ENCODE data around the gene FMO2. TPM values are rescaled to one million over a fixed set of nuclear protein-coding genes. Genes with fewer than 3 reads are reported as not detected.

Gene FMO2
- total RNA-seq, 1 donor from 2014 or later = 14.0 TPM

GRCh38 chr1:171180670-171181069 is 4.4 kb upstream of the FMO2 start:
- no peaks in the 10 kb centered on the region for H3K9me3 ChIP-seq
- TF ChIP-seq POLR2A (IDR thresholded peaks at IDR 0.05) = no peak
- no peak for TF ChIP-seq CTCF (IDR thresholded peaks at IDR 0.05)
- no peak for TF ChIP-seq POLR2AphosphoS5 (IDR thresholded peaks at IDR 0.05; ENCODE audit: insufficient read depth in 1 of 2, low read depth in 1 of 2)
- no peak for DNase-seq (ENCODE audit: extremely low spot score in 2 of 2)
- H3K27me3 ChIP-seq = no peaks in the 10 kb centered on the region
- H3K4me1 ChIP-seq = no peaks in the 10 kb centered on the region
- intact Hi-C loops (cut with DNase I) = no loop called here
- H3K4me3 ChIP-seq = no peak overlapping the region
- no peak overlapping the region for H3K27ac ChIP-seq
- H3K36me3 ChIP-seq = no peaks in the 10 kb centered on the region

GRCh38 chr1:171188388-171189266 is 3.5 kb downstream of the FMO2 start:
- H3K4me3 ChIP-seq = no peak overlapping the region
- no peaks in the 10 kb centered on the region for H3K36me3 ChIP-seq
- no peak for DNase-seq (ENCODE audit: extremely low spot score in 2 of 2)
- intact Hi-C loops (cut with DNase I) = no loop called here
- no peaks in the 10 kb centered on the region for H3K27me3 ChIP-seq
- H3K9me3 ChIP-seq = no peaks in the 10 kb centered on the region
- no peak overlapping the region for H3K27ac ChIP-seq
- TF ChIP-seq POLR2A (IDR thresholded peaks at IDR 0.05) = no peak
- TF ChIP-seq CTCF (IDR thresholded peaks at IDR 0.05) = peak; percentile 32 to 73 (median 73)
- TF ChIP-seq POLR2AphosphoS5 (IDR thresholded peaks at IDR 0.05; ENCODE audit: insufficient read depth in 1 of 2, low read depth in 1 of 2) = peak in 1 of 2 donors; percentile 37
- H3K4me1 ChIP-seq = no peaks in the 10 kb centered on the region

GRCh38 chr1:171191992-171192391 is 6.9 kb downstream of the FMO2 start:
- Histone ChIP-seq H3K27me3 (no peaks in the 10 kb centered on the region), H3K4me1 (no peaks in the 10 kb centered on the region), H3K4me3 (no peak overlapping the region), H3K27ac (no peak overlapping the region), H3K9me3 (no peaks in the 10 kb centered on the region), H3K36me3 (no peaks in the 10 kb centered on the region)
- DNase-seq (ENCODE audit: extremely low spot score in 2 of 2) = no peak
- intact Hi-C loops (cut with DNase I) = no loop called here
- TF ChIP-seq POLR2AphosphoS5 (IDR thresholded peaks at IDR 0.05; ENCODE audit: insufficient read depth in 1 of 2, low read depth in 1 of 2) = no peak
- no peak for TF ChIP-seq CTCF (IDR thresholded peaks at IDR 0.05)
- TF ChIP-seq POLR2A (IDR thresholded peaks at IDR 0.05) = no peak

GRCh38 chr1:171195767-171196166 is 10.7 kb downstream of the FMO2 start:
- no peaks in the 10 kb centered on the region for H3K4me1 ChIP-seq
- no peaks in the 10 kb centered on the region for H3K9me3 ChIP-seq
- H3K27ac ChIP-seq = no peak overlapping the region

More at GRCh38 chr1:171195767-171196166, 10.7 kb downstream of the FMO2 start:
- Histone ChIP-seq H3K4me3 (no peak overlapping the region), H3K27me3 (no peaks in the 10 kb centered on the region), H3K36me3 (no peaks in the 10 kb centered on the region)
- no peak for DNase-seq (ENCODE audit: extremely low spot score in 2 of 2)
- TF ChIP-seq CTCF (IDR thresholded peaks at IDR 0.05) (no peak), POLR2A (IDR thresholded peaks at IDR 0.05) (no peak), POLR2AphosphoS5 (IDR thresholded peaks at IDR 0.05; ENCODE audit: insufficient read depth in 1 of 2, low read depth in 1 of 2) (no peak)
- intact Hi-C loops (cut with DNase I) = no loop called here

Measured in vagina (tissue), 2 donors.